Inflammatory macrophage treated with lipopolysaccharide for 4 hours (primary cell): ENCODE measurements around the gene TNKS2.
"Not testable (repeated sequence)": the region's sequence is repeated elsewhere in the genome, so short reads cannot be mapped to it uniquely, and the experiment has no call there.

Experiments used
- DNase-seq: peaks from one replicate; pipeline ENCODE4 v3.0.0-alpha.2; 2020

The TNKS2 gene

DNA sequence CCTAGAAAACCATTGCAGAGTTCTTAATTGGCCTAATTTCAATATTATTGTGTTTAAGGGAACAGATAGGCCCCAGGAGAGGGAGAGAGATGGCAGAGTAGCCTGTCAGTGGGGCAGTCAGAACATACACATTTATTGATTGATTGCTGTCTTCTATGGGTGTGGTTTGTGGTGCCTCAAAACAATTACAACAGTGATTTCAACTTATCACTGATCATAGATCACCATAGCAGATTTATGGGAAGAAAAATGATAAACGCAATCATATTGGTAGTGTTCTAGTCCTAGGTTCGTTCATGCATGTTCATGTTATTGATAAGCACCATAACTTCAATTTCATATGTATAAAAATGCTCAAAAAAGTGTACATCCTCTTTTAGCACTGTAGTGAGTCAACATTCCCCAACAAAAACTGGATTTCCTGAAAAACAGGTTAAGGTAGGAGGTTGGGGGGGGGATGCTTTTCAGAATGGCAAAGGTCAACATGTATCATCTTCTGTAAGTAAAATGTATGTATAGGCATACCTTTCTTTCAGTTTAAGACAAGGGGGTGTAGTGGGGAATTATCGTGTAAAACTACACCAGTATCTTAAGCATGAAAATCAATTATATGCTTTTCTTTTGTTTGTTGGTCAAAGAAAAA lies 1.1 kb upstream of the TNKS2 start:
- no peak for DNase-seq

DNA sequence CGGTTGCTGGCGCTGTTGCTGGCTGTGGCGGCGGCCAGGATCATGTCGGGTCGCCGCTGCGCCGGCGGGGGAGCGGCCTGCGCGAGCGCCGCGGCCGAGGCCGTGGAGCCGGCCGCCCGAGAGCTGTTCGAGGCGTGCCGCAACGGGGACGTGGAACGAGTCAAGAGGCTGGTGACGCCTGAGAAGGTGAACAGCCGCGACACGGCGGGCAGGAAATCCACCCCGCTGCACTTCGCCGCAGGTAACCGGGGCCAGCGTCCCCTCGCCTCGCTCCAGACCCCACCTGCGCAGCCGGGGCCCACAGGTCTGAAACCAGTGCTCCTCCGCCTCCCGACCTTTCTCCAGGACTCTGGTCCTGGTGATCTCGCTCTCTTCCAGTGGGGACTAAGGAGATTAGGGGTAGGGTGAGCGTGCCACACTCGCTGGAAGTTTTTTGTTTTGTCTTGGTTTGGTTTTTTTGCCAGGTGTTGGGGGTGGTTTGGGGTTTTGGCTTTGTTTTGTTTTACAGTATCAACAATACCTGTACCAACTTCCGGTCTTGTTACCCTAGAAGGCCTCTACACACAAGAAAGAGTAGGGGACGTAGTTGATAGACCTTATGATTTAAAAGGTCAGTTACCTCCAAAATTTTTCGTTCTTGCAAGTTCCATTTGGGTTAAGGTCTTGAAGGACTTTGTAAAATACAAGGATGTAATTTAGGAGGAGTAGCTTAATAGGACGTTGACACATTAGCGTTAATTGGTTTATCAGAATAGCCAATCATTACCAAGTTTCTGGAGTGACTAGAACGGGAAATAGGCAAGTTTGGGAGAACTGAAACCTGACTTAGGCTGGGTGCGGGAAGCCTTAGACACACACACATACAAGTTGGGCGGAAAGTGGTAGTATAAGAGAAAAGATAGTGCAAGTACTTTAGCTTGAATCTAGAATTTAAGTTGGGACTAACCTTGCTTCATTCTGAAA lies 704 bp downstream of the TNKS2 start:
- DNase-seq, result peak; percentile 91

DNA sequence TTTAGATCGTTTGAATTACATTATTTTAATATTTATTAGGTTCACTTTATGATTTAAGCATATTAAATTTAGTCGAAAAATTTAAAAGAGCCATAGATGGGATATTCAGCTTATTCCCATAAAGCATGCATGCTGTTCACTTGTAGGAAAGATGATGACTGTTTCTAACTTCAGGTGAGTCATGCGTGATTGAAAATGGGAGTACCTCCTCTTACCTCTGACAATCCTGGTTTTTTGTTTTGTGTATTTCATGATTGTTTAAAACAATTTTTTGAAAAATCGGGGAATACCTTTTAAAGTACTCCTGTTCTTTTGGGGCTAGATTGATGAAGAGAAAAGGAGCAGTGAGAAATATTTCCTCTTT lies 1.4 kb downstream of the TNKS2 start:
- no peak for DNase-seq

- DNase-seq, result no peak
Measured at GRCh38 chr10:91800182-91800581, 2.0 kb downstream of the TNKS2 start.

- no peak for DNase-seq
Measured at GRCh38 chr10:91800756-91801155, 2.5 kb downstream of the TNKS2 start.

DNA sequence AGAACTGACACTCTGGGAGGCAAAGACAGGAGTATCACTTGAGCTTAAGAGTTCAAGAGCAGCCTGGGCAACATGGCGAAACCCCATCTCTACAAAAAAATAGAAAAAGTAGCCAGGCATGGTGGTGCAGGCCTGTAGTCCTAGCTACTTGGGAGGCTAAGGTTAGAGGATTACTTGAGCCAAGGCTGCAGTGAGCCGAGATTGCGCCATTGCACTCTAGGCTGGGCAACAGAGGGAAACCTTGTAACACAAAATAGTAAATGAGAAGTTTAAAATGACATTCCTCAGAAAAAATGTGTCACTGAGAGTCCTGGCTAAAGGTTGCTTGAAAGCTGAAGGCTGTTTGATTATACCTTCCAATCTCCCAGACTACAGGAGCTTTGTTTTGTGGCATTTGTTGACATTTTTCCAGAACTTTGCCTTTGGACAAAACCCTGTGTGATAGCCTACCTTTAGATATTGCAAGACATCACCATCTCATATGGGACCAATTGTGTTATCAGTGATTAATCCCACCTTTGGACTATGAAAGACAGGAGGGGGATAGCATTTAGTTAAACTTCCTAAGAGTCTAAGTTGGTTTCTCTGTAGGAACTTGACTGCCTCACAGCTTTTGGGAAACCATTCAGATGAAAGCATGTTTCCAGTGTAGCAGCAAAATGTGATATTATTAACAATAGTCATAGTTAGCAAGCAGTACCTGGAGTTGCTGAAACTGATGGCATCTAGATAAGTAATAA lies 5.3 kb downstream of the TNKS2 start:
- DNase-seq, result no peak

DNA sequence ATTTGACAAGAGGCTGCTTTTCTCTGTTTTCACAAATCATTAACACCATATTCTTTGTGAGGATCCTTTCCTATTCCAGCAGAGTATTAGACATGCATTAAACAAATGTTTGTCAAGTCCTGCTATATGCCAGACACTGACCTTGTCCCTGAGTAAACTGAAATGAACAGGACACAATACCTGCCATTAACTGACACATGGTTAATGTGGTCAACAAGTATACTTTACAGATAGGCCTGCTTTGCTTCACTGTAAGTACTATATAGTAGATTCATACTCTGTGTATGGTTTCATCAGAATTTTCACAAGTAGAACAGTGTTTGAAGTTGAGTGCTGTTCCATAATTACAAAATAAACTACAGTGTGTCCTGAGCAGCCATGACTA lies 5.9 kb downstream of the TNKS2 start:
- no peak for DNase-seq

DNA sequence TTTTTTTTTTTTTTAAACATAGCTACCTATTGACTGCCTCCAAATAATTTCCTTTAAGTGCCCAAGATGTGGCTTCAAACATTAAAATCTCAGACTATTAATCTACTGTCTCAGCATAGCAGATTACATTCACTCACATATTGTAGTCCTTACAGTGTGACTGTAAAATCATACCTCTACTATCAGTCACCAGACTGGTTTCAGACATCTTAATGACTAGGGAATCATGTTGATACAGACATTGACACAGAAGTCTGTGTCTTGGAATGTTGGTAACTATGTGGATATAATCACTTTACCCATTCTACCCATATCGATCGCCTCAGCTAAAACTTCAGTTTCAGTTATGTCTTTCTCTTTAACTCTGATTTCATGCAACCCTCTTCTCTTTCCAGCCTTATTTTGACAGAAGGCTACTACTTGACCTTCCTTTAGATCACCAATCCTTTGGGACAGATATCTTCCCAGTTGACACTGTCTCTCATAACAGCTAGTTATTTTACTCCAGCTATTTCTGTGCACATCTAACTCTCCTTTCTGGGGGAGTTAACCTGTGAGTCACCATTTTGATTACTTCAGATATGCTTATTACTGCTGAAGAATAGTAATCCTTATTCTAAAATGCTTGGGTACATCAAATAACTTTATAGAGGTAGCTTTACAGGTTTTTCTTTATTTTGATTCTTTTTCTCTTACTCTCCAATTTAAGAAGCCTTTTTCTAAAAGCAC lies 7.0 kb downstream of the TNKS2 start:
- no peak for DNase-seq

DNA sequence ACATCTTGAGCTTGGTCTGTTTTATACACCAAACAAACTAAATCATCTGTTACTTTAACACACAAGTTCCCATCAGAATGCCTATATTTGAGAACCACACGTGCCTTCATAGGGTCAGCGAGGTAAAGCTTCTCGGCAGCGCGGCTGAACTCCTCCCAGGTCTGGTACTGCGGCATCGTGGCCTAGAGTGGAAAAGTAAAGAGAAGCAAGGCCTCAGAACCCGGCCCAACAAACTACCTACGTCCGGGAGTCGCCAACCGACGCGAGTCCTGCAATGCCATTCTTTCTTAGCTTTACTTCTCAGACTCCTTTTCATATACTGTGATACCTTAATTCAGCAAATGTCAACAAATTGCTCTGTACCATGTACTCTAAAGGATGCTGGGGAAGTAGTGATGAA lies 9.0 kb downstream of the TNKS2 start:
- not testable (repeated sequence) for DNase-seq

- no peak for DNase-seq
Measured at GRCh38 chr10:91813251-91813650, 15.0 kb downstream of the TNKS2 start.

GRCh38 chr10:91816981-91817380 lies 18.8 kb downstream of the TNKS2 start:
- no peak for DNase-seq

GRCh38 chr10:91820144-91820543 lies 21.9 kb downstream of the TNKS2 start:
- DNase-seq, result no peak

GRCh38 chr10:91824076-91824475 lies 25.9 kb downstream of the TNKS2 start:
- DNase-seq, result no peak

GRCh38 chr10:91829268-91829667 lies 31.0 kb downstream of the TNKS2 start:
- DNase-seq, result no peak

- no peak for DNase-seq
Measured at GRCh38 chr10:91838199-91838598, 40.0 kb downstream of the TNKS2 start.

DNA sequence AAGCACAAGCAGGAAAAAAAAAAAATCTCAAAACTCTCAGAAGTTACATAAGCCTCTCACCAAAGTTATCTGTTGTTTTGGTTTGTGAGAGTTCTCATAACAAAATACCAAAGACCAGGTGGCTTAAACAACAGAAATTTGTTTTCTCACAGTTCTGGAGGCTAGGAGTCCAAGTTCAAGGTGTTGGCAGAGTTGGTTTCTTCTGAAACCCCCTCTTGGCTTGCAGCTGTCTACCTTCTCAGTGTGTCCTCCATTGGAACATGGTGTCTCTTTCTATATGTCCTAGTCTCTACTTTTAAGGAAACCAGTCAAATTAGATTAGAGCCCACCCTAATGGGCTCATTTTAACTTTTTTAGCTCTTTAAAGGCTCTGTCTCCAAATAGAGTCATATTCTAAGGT lies 44.9 kb downstream of the TNKS2 start:
- DNase-seq, result no peak

- DNase-seq, result no peak
Measured at GRCh38 chr10:91856637-91857036, 58.4 kb downstream of the TNKS2 start.

- no peak for DNase-seq
Measured at GRCh38 chr10:91860885-91861284, 62.7 kb downstream of the TNKS2 start.

- DNase-seq, result no peak
Measured at GRCh38 chr10:91864099-91864498, 65.9 kb downstream of the TNKS2 start.

- DNase-seq, result no peak
Measured at GRCh38 chr10:91864744-91865143, 66.5 kb downstream of the TNKS2 start.

GRCh38 chr10:91865562-91866081 lies 67.4 kb downstream of the TNKS2 start:
- DNase-seq, result no peak

DNA sequence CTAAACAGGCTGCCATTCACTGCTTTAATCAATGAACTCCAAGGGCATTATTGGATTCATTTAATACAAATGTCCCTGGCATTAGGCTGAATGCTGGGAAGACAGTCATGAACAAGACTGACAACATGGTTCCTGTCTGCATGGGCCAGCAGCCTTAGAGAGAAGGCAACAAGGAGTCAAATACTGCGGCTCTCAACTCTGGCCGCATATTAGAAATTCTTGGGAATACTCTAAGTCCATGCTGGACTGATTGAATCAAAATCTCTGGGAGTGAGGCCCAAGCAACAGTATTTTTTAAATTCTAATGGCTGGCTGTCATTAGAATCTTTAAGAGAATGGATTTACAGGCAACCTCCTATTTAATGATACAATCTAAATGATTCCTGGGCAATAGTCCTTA lies 76.9 kb downstream of the TNKS2 start:
- DNase-seq, result no peak

GRCh38 chr10:91875779-91876178 lies 77.6 kb downstream of the TNKS2 start:
- DNase-seq, result no peak
